GM04503 (cell line): ENCODE measurements around the gene ATP8A2.

ENCODE experiments used
- DNase-seq: peaks from one replicate; pipeline ENCODE4 v3.0.0-alpha.2; 2012; ENCODE audit warnings: low read depth

ATP8A2 gene

GRCh38 chr13:25973576-25973975, 601.8 kb downstream of the ATP8A2 start:
- DNase-seq: no peak

DNA sequence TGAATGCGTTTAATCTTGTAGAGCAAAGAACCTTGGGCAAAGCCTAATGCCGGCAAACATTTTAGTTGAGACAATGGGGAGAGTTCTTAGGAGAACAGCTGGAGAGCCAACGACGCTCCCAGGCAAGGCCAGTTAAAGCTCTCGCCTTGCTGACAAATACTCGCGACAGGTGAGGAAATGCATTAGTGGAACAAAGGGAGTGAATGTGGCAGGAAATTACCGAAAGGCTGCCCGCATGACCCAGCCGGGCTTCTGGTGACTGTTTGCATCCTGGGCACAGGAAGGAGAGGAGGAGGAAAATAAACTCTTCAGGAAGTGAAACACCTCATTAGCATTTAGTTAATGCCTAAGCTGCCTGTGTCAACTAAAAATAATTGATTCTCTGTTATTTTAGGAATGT, 605.4 kb downstream of the ATP8A2 start:
- DNase-seq: no peak

GRCh38 chr13:25977671-25978070, 605.9 kb downstream of the ATP8A2 start:
- no peak for DNase-seq

DNA sequence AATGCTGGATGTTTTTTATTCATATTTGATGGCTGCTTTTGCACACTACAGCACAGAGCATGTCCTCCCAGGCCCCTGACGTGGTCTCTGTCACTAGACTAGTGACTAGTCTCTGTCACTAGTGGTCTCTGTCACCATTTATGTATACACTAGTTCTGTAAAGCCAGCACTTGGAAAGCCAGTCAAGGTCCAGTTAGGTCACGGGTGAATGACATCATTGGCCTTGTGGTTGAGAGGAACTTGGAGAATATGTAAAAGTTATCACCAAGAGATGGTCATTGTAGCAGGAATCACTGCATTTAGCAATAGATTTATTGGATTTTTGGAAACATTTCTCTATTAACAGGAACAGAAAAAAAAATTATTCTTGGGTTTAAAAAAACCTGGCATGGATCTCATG, 607.2 kb downstream of the ATP8A2 start:
- DNase-seq: no peak

- DNase-seq: no peak
Observed at GRCh38 chr13:25979371-25979770, 607.6 kb downstream of the ATP8A2 start.

DNA sequence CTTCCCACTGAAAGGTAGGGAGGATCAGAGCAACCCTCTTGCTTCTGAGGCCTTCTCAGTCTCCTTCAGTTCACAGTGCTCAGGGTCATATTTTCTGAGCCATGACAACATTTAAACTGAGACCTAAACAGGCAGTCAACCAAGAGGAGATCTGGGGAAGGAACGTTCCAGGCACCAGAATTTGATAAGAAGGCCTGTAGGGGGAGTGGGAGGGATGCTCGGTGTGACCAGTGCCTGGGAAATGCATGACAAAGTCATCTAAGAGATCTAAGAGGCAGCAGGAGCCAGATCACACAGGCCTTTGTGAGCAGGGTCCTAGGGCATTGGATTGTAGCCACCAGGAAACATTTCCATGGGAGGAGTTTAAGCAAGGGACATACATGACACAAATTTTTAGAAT, 608.5 kb downstream of the ATP8A2 start:
- DNase-seq: no peak

- no peak for DNase-seq
Observed at GRCh38 chr13:25981060-25981459, 609.3 kb downstream of the ATP8A2 start.

GRCh38 chr13:25982907-25983306, 611.1 kb downstream of the ATP8A2 start:
- no peak for DNase-seq

DNA sequence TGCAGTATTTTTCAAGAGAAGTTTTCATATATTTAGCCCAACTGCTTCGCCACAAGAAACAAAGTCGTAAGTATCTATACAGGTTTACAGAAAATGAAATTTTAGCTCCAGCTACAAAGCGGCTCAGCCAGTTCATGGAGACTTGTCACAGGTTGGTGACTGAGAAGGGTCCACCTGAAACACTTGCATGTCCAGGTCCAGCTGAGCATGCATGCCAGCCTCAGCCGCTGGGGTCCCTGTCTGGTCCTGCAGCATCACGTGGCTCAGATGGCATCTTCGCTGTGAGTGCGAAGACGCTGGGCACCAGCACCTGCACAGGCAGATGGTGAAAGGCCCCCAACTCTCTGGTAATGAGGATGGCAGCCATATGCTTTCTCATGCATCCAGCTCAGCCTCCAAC, 616.2 kb downstream of the ATP8A2 start:
- no peak for DNase-seq

- no peak for DNase-seq
Observed at GRCh38 chr13:25988661-25989060, 616.9 kb downstream of the ATP8A2 start.

DNA sequence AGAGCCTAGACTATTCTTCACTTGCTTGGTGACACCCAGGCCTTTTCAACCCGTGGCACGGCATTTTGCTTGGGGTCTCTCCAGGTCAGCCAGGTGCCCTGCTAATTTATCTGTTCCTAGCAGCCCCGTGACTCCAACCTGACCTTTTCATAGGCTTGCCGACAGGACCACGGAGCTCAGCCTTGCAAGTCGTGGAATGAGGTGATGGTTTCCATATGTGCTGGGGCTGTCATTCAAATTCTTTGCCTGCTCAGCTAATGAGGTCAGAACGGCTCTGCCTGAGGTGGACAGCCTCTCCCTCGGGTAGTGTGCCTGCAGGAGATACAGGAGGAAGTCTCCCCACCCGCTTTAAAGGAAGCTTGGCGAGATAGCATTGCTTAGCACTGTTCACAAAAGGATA, 619.0 kb downstream of the ATP8A2 start:
- DNase-seq: no peak

GRCh38 chr13:25992076-25992475, 620.3 kb downstream of the ATP8A2 start:
- no peak for DNase-seq

DNA sequence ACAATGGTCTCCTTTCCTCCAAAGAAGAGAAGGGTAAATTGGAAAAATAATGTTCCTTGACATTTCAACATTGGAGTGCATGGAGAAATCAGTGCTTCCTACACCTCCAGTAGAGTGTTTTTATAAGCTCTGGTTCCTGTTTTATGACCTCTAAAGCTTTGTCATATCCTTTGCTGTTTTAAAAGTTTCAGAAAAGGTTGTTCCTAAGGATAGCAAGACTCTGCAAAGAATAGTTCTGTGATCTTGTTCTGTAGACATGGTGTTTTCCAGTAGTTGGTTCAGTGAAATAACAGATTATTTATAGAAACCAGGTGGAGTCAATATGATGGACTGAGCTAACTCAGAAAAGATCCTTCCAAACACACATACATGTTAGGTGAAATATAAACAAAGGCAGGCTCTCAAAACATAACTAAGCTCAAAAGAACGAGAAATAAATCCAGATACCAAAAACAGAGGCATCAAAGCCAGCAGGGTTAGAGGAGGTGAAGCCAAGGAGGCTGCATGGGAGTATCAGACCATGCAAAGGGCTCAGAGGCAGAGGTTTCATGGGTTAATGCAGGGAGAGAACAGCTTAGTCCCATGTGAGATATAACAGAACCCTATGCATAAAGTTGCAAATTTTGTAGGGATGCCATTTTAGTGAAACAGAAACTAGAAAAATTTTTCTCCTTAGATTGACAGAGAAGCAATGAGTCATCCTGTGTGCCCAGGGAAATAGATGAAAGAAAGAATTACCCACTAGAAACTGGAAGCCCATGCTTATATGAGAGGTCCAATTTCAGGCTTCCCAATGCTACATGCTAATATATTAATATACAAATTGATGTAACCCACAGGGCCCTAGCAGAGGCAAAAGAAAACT, 635.7 kb downstream of the ATP8A2 start:
- DNase-seq: no peak

- DNase-seq: no peak
Observed at GRCh38 chr13:26010487-26011207, 638.9 kb downstream of the ATP8A2 start.

- no peak for DNase-seq
Observed at GRCh38 chr13:26011208-26011573, 639.4 kb downstream of the ATP8A2 start.

DNA sequence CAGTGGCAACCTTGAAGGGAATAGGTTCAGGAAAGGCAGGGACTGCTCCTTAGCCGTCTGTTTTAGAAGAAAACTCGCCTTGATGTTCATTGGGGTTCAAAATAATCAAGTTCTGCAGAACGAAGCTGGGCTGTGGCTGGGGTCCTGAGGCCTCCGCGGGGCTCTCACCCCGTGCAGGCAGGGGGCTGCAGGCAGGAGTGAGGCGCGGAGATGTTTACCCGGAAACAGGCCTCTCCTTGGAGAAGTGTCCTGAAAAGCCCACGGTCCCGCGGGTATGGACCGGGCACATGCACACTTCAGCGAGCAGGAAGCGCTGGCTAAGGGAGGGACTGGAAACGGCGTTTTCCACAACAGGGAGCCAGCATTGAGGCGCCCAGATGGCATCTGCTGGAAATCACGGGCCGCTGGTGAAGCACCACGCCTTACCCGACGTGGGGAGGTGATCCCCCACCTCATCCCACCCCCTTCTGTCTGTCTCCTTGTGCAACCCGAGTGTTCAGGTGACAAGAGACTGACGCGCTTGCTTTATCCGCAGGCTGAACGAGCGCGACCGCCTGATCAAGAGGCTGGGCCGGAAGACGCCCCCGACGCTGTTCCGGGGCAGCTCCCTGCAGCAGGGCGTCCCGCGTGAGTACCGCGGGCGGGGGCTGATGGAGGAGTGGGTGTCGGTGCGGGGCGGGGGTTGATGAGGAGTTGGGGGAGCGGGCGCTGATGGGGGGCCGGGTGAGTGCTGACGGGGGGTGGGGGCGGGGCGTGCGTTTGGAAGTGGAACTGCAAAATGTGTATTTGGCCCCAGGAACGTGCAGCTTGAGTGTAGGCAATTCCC, 640.4 kb downstream of the ATP8A2 start:
- no peak for DNase-seq

- no peak for DNase-seq
Observed at GRCh38 chr13:26012995-26013394, 641.2 kb downstream of the ATP8A2 start.

DNA sequence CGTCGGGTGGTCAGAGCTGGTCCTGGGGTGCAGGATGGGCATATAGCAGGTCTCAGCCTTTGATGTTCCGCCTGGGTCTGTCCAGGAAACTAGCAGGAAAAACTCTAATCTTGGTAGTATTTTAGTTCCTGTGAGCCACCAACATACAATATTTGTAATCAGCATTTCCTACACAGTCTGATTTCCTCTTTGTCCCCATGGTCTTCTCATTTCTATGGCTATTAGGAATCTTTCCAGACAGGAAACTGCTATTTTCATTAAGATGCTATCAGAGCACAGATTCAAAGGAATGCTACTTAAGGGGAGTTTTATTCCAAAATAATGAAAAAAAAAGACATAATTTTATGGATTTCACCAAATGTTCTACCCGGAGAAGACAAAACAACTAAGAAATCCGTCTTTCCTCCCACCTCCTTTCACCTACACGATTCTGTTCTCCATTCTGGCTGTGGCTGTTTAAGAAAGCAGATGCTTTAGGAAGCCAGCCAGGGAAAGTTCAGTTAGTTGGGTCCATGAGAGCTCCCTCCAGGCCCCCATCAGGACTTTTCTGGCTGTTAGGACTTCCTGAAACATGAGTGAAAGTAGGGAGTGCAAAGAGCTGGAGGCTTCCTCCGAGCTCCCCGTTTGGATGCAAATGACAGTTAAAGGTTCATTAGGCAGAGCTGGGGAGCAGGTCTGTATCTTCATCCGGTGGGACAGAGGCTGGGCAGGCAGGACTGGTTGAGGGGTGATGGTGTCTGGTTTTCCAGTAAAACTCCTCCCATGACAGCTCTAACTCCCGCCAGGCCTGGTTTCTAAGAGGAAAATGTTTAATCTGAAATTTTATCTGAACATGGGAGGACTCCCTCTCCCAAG, 643.7 kb downstream of the ATP8A2 start:
- no peak for DNase-seq

DNA sequence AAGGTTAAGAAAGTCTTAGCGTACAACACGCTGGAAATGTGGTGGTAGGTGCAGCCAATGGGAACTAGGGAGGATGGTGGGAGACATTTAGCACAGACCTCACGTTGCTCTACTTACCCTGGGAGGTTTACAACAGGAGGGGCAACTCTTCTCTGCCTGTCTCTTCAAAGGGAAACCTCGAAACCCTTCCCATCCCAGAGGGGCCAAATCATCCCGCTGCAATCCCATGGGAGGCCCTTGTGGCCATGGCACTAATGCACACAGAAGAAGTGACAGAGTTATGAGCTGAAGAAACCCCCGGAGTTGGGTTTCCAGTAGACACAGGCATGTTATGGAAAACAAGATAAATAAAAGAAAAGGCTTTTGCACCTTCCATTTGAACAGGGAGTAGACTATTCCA, 644.4 kb downstream of the ATP8A2 start:
- no peak for DNase-seq

GRCh38 chr13:26017196-26017921, 645.6 kb downstream of the ATP8A2 start:
- no peak for DNase-seq
